OCI-LY3 (cell line): ENCODE data around the gene PASD1.

Experiments
- H2AFZ ChIP-seq: fragments of 200-600, 300-600 bp; shearing (Covaris generic); 2 replicates; pipeline ENCODE4 v1.6.0; 2014; ENCODE audit warnings: antibody characterized with exemption, low read depth, low read length
- H3K27ac ChIP-seq: fragments of 200-600, 300-600 bp; sonication (generic); 2 replicates; pipeline ENCODE4 v1.5.1; 2014; ENCODE audit warnings: mild to moderate bottlenecking, low read length, moderate library complexity, mixed read lengths
- H3K27me3 ChIP-seq: fragments of 200-600, 300-600 bp; sonication (generic); 2 replicates; pipeline ENCODE4 v1.6.1; 2014; ENCODE audit warnings: low read depth, low read length, mixed read lengths
- H3K36me3 ChIP-seq: fragments of 200-600, 300-600 bp; sonication (generic); replicated peaks from 2 replicates; pipeline ENCODE3; 2014; ENCODE audit warnings: low read depth, low read length, mixed read lengths
- H3K4me1 ChIP-seq: fragments of 300-600, 200-600 bp; sonication (generic); 2 replicates; pipeline ENCODE4 v1.6.1; 2014; ENCODE audit warnings: low read length, mixed read lengths
- H3K4me2 ChIP-seq: fragments of 200-600, 300-600 bp; sonication (generic); 2 replicates; pipeline ENCODE4 v1.6.1; 2014; ENCODE audit warnings: low read length, mixed read lengths
- H3K4me3 ChIP-seq: fragments of 300-600, 200-600 bp; sonication (generic); 2 replicates; pipeline ENCODE4 v1.5.1; 2014; ENCODE audit warnings: antibody characterized with exemption, mild to moderate bottlenecking, low read length, moderate library complexity
- H3K79me2 ChIP-seq: fragments of 300-600, 200-600 bp; shearing (Covaris generic); 2 replicates; pipeline ENCODE4 v1.6.1; 2014; ENCODE audit warnings: mild to moderate bottlenecking, low read length, mixed read lengths
- H3K9ac ChIP-seq: fragments of 300-600, 200-600 bp; shearing (Covaris generic); 2 replicates; pipeline ENCODE4 v1.6.0; 2014; ENCODE audit warnings: mild to moderate bottlenecking, low read length, moderate library complexity
- H3K9me3 ChIP-seq: fragments of 200-600, 300-600 bp; shearing (Covaris generic); 2 replicates; pipeline ENCODE4 v1.6.1; 2014; ENCODE audit warnings: low read length, mixed read lengths; ENCODE audit not compliant: insufficient read depth
- H4K20me1 ChIP-seq: fragments of 200-600, 300-600 bp; sonication (generic); 2 replicates; pipeline ENCODE4 v1.6.1; 2016; ENCODE audit warnings: low read length, mixed read lengths; ENCODE audit not compliant: insufficient read depth
- CTCF ChIP-seq: fragments of 200-600, 300-600 bp; sonication (generic); IDR thresholded peaks from 2 replicates; pipeline ENCODE4 v1.5.1; 2014; ENCODE audit warnings: antibody characterized with exemption, low read length, low read depth
- EZH2phosphoT487 ChIP-seq: fragments of 200-600 bp; shearing (Covaris generic); IDR thresholded peaks from 2 replicates; pipeline ENCODE4 v1.6.1; 2018; ENCODE audit warnings: antibody characterized with exemption, mixed run types, low read depth

Gene PASD1

DNA sequence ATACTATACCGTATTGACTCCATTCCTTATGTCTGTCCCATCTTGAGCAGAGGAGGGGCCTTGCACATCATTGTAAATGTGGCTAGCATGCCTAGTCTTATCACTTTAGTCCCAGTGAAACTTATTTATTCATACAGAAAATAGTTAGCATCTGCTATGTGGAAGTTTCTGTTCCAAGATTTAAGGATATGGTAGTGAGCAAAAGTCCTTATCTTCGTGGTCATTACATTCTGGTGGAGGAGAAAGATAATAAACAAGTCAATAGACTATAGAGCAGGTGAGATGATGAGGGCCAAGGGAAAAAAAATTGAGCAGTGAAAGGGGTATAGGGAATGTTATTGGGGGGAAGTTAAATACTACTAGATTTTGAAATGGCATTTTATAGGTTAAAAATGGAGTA, 68.3 kb downstream of the PASD1 start:
- Histone ChIP-seq H3K27me3 (no peaks in the 10 kb centered on the region), H3K9ac (no peak overlapping the region), H3K79me2 (no peaks in the 10 kb centered on the region), H3K27ac (no peak overlapping the region), H3K4me3 (no peak overlapping the region), H3K36me3 (no peaks in the 10 kb centered on the region), H3K4me2 (no peak overlapping the region), H2AFZ (no peak overlapping the region), H3K4me1 (no peaks in the 10 kb centered on the region), H3K9me3 (no peaks in the 10 kb centered on the region), H4K20me1 (no peaks in the 10 kb centered on the region)
- TF ChIP-seq EZH2phosphoT487 (no peak), CTCF (no peak)

GRCh38 chrX:151633157-151633556, 69.7 kb downstream of the PASD1 start:
- H3K27ac ChIP-seq = no peak overlapping the region
- H3K4me1 ChIP-seq = no peaks in the 10 kb centered on the region
- H3K4me3 ChIP-seq = no peak overlapping the region
- no peaks in the 10 kb centered on the region for H3K9me3 ChIP-seq
- no peaks in the 10 kb centered on the region for H3K36me3 ChIP-seq
- H3K9ac ChIP-seq = no peak overlapping the region
- no peak overlapping the region for H3K4me2 ChIP-seq
- H4K20me1 ChIP-seq = no peaks in the 10 kb centered on the region
- H3K27me3 ChIP-seq = no peaks in the 10 kb centered on the region
- no peak overlapping the region for H2AFZ ChIP-seq
- no peaks in the 10 kb centered on the region for H3K79me2 ChIP-seq
- TF ChIP-seq EZH2phosphoT487 (no peak), CTCF (no peak)

DNA sequence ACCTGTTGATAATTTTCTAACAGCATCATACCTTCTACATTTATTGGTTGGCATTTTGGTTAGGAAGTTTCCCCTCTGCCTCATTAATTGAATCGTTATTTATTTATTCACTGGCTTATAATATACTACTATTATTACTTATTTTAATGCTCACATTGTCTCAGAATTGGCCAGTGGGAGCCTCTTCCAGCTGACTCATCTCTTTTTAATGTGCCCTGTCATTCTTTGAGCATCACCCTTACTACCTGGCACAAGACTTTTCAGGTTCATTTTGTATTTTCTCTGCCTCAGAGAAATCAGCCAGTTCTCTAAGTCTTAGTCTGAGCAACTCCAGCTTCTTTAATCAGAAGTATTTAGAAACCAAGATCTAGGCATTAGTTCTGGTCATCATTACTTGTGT, 71.5 kb downstream of the PASD1 start:
- H3K9me3 ChIP-seq = no peaks in the 10 kb centered on the region
- H3K4me2 ChIP-seq = no peak overlapping the region
- H2AFZ ChIP-seq = no peak overlapping the region
- H3K4me1 ChIP-seq = no peaks in the 10 kb centered on the region
- no peaks in the 10 kb centered on the region for H3K79me2 ChIP-seq
- TF ChIP-seq CTCF (no peak), EZH2phosphoT487 (no peak)
- H3K4me3 ChIP-seq = no peak overlapping the region
- H3K27ac ChIP-seq = no peak overlapping the region
- H4K20me1 ChIP-seq = no peaks in the 10 kb centered on the region
- no peak overlapping the region for H3K9ac ChIP-seq
- H3K27me3 ChIP-seq = no peaks in the 10 kb centered on the region
- H3K36me3 ChIP-seq = no peaks in the 10 kb centered on the region

DNA sequence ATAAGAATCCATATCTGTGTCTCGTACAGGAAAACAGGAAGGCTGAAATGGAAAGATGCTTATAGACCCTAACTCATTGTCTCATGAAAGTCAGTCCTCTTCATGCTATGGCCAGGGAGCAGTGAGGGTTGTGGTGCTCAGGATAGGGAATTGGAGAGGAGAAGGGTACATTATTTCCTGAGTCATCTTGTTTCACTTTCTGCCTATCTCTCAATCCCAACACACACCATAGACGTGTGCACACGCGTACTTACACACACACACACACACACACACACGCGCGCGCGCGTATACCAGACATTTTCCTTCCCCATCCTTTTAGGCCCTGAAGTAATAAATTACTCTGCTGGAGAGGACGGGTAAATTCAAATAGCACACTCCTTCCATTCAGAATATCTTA, 78.1 kb downstream of the PASD1 start:
- H3K4me2 ChIP-seq = no peak overlapping the region

More for the DNA sequence above, 78.1 kb downstream of the PASD1 start:
- no peak overlapping the region for H3K27ac ChIP-seq
- no peaks in the 10 kb centered on the region for H3K79me2 ChIP-seq
- TF ChIP-seq CTCF (no peak), EZH2phosphoT487 (no peak)
- no peak overlapping the region for H3K4me3 ChIP-seq
- no peak overlapping the region for H3K9ac ChIP-seq
- H2AFZ ChIP-seq = no peak overlapping the region
- H4K20me1 ChIP-seq = no peaks in the 10 kb centered on the region
- H3K9me3 ChIP-seq = no peaks in the 10 kb centered on the region
- H3K4me1 ChIP-seq = no peaks in the 10 kb centered on the region
- H3K27me3 ChIP-seq = no peaks in the 10 kb centered on the region
- no peaks in the 10 kb centered on the region for H3K36me3 ChIP-seq
